ENCODE results near the gene TBC1D9. TPM values are rescaled to one million over a fixed set of nuclear protein-coding genes. Genes with fewer than 3 reads are reported as not detected.
A peak's percentile ranks its signal among the peaks of the same experiment; 100 is the strongest.

TBC1D9 gene
- 25.5 TPM for total RNA-seq

DNA sequence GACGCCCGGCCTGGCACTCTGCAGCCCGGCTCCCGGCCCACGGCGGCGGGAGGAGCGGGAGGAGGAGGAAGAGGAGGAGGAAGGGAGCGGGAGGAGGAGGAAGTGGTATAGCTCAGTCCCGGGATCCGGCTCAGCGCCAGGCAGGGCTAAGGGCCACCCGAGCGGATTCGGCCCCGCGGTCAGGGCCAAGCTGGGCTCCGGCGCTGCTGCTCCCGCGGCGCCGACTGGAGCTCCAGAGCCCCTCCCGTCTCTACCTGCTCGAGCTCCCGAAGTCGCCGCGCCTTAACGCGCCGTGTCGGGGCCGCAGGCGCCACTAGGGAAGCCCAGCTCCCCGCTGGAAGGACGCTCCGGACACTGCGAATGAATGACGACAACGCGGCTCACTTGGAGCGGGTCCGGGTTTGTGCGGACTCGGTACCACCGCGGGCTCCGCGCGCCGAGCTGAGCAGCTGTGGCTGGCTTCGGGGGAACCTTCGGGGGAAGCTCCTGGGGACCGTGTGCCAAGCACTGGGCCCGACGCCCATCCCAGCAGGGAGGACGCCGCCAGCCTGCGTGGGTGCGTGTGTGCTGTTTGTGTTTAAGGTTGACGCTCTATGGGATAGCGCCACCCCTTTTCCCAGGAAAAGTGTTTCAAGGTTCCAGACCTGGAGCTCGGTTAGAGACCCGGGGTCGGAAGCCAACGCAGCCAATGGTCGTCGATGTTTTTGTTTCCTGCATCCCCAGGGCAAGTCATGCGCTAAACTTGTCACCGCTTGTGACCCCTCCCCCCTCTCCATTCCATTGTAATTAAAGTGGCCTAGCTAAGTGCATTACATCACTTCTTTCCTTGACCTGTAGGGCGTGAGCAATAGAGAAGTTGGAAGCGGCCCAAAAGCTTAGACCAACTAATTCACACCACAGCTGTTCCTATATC, at the start of gene TBC1D9:
Gene TBC1D9 (minus strand): TSS at position 67 of the 913 bp plus-strand sequence. CDS start 340 bp downstream, outside the sequence.
- peak within 1 kb of the TSS; percentile 76 to 93 for H3K4me3 ChIP-seq
- no peaks in the 10 kb centered on the region for H3K9me3 ChIP-seq
- TF ChIP-seq, protein P1, sequence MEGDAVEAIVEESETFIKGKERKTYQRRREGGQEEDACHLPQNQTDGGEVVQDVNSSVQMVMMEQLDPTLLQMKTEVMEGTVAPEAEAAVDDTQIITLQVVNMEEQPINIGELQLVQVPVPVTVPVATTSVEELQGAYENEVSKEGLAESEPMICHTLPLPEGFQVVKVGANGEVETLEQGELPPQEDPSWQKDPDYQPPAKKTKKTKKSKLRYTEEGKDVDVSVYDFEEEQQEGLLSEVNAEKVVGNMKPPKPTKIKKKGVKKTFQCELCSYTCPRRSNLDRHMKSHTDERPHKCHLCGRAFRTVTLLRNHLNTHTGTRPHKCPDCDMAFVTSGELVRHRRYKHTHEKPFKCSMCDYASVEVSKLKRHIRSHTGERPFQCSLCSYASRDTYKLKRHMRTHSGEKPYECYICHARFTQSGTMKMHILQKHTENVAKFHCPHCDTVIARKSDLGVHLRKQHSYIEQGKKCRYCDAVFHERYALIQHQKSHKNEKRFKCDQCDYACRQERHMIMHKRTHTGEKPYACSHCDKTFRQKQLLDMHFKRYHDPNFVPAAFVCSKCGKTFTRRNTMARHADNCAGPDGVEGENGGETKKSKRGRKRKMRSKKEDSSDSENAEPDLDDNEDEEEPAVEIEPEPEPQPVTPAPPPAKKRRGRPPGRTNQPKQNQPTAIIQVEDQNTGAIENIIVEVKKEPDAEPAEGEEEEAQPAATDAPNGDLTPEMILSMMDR (IDR thresholded peaks at IDR 0.05): no peak
- H3K4me1 ChIP-seq: peaks cover 0 to 8% of the 10 kb centered on the region in 2 donors
- H3K27me3 ChIP-seq: no peaks in the 10 kb centered on the region
- no peaks in the 10 kb centered on the region for H3K36me3 ChIP-seq
- DNase-seq (ENCODE audit: low spot score in 2 of 2): peak; percentile 64 to 91
- H3K27ac ChIP-seq: peak within 1 kb of the TSS; percentile 96 to 98
- intact Hi-C loops (cut with DNase I): loop anchor here (2.0 to 10.0 kb wide), 6 partner anchors 104 to 1338 kb away; partner anchors contain the start of genes ELMOD2, RNF150 and SCOC

DNA sequence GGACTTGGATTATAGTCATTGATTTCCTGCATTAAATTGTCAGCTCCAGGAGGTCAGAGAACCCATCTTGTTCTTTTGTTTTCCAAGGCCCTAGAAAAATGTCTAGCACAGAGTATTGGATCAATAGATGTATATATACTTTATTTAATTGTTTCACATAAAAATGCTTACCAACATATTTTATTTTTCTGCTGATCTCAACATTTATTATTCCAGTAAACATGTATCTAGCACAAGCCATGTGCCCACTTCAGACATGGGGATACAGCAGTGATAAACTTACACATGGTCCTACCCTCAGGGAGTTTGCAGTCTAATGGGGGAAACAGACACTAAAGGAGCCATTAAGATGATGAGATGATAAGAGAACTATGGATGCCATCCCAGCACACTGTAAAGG, 49.1 kb upstream of the TBC1D9 start:
- TF ChIP-seq, protein P1 (IDR thresholded peaks at IDR 0.05): no peak

DNA sequence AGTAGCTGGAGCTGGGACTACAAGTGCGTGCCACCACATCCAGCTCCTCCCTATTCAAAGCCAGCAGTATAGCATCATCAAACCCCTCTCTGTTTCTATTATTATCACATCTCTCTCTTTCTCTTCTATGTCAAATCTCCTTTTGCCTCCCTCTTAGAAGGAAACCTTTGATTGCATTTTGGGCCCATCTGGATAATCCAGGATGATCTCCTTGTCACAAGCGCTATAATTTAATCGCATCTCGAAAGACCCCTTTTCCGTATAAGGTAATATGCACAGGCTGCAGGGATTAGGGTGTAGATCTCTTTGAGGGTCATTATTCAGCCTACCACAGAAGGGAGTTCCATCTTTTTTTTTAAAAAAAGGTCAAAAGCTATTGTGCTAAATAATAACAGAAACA, 46.4 kb upstream of the TBC1D9 start:
- intact Hi-C loops (cut with DNase I): no loop called here
- no peak for DNase-seq (ENCODE audit: low spot score in 2 of 2)
- H3K27me3 ChIP-seq: no peaks in the 10 kb centered on the region
- H3K4me1 ChIP-seq: no peaks in the 10 kb centered on the region
- no peak overlapping the region for H3K27ac ChIP-seq
- H3K4me3 ChIP-seq: no peak overlapping the region
- TF ChIP-seq, protein P1 (IDR thresholded peaks at IDR 0.05): no peak
- no peaks in the 10 kb centered on the region for H3K36me3 ChIP-seq
- H3K9me3 ChIP-seq: no peaks in the 10 kb centered on the region

More for the DNA sequence above, 49.1 kb upstream of the TBC1D9 start:
- DNase-seq (ENCODE audit: low spot score in 2 of 2): no peak
- Histone ChIP-seq H3K4me1 (no peaks in the 10 kb centered on the region), H3K27me3 (no peaks in the 10 kb centered on the region), H3K27ac (no peak overlapping the region), H3K4me3 (no peak overlapping the region), H3K36me3 (no peaks in the 10 kb centered on the region), H3K9me3 (no peaks in the 10 kb centered on the region)
- intact Hi-C loops (cut with DNase I): no loop called here

DNA sequence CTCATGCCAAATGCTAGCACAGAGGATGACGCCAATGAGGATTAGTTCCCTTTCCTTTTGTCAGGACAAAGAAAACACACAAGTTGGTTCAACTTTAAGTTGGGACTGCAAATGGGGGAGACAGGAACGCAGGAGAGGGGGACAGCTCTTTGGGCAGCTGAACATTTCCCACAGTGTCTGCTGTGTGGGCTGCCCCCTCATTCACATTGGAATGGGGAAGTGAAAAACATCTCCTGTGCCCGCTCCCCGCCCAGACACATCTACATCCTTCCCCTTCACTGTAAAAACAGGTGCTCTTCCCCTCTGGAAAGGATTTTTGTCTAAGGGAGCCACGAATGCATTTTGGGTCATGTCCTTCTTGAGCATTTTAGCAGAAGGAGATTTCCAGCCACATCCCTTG, 44.5 kb upstream of the TBC1D9 start:
- no peak for DNase-seq (ENCODE audit: low spot score in 2 of 2)
- TF ChIP-seq, protein P1 (IDR thresholded peaks at IDR 0.05): no peak
- H3K9me3 ChIP-seq: no peaks in the 10 kb centered on the region
- H3K4me1 ChIP-seq: no peaks in the 10 kb centered on the region
- no peaks in the 10 kb centered on the region for H3K36me3 ChIP-seq
- H3K27ac ChIP-seq: no peak overlapping the region
- H3K27me3 ChIP-seq: no peaks in the 10 kb centered on the region
- intact Hi-C loops (cut with DNase I): no loop called here
- no peak overlapping the region for H3K4me3 ChIP-seq

DNA sequence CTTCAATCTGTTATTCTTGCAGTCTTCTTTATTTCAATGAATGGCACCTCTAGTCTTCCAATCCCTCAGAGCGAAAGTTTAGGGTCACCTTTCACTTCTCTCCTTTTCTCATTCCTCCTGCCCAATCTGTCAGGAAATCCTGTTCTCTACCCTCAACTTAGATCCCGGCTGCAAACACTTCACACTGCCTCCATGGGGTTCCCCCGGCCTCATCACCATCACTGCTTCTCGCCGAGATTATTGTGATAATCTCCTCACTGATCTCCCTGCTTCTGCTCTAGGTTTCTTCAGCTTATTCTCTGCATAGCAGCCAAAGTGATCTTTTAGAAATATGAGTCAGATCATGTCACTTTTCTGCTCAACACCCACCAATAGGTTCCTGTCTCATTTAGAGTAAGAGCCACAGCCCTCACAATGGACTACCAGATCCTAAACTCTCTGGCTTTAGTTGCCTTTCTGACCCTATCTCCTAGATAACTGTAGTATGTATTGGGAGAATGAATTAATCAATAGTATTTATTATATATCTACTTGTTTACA, 43.6 kb upstream of the TBC1D9 start:
- no peak overlapping the region for H3K4me3 ChIP-seq
- intact Hi-C loops (cut with DNase I): no loop called here
- no peak for DNase-seq (ENCODE audit: low spot score in 2 of 2)
- no peaks in the 10 kb centered on the region for H3K27me3 ChIP-seq
- H3K4me1 ChIP-seq: no peaks in the 10 kb centered on the region
- H3K36me3 ChIP-seq: no peaks in the 10 kb centered on the region
- no peaks in the 10 kb centered on the region for H3K9me3 ChIP-seq
- no peak overlapping the region for H3K27ac ChIP-seq
- TF ChIP-seq, protein P1 (IDR thresholded peaks at IDR 0.05): no peak
